DMS 273 (cell line): ENCODE results near the gene MAP1B.
"Not testable (repeated sequence)": the region's sequence is repeated elsewhere in the genome, so short reads cannot be mapped to it uniquely, and the experiment has no call there.

Experiments
- DNase-seq: peaks from one replicate; lab custom pipeline; 2025; ENCODE audit not compliant: unreplicated experiment; lab: John Stamatoyannopoulos, UW

The MAP1B gene

DNA sequence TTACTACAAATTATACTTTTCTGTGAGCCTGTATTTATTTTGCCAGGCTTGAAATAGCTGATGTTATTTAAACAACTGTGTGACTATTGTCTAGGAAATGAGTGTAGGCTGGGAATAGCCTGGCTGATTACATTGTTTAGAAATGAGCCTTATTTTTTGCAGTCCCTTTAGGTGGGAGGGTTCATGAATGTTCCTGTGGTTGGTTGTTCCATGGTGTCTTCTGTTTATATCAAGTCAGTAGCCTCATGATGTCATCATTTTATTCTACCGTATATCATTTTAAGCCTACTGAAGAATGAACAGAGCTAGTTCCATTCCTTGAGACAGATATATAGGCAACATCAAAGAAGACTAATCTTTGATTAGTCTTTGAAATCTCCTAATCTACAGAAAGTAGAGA, 53.1 kb downstream of the MAP1B start:
- no peak for DNase-seq

DNA sequence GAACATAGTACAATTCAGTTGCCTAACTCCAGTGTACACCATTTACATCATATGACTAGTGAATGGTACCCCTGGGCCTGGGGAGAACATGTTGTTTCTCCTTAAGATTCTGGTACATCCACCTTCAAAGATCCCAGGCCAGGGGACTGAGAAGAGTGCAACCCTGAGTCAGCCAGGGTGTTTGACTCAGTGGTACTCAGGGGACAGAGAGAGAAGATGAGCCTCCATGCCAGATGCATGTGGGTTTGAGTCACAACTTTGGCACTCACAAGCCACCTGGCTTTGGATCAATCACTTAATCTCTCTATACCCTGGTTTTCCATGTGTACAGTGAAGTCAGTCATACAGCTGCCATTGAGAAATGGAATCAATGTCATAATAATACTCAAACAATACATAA, 53.7 kb downstream of the MAP1B start:
- no peak for DNase-seq

DNA sequence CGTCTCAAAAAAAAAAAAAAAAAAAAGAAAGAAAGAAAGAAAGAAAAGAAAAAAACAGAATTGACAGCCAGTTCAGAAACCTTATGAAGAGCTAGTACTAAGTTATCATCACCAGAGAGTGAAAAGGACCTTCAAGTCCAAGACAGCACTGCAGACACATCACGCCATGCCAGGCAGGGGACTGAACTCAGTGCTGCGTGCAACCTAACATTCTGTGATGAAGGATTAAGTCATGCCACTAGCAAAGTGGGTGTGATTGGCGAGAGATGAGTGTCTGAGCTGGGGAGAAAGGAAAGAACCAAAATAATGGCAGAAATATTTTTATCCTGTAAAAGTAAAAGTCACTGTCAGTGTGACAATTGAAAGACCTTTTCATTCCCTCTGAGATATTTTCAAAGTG, 54.7 kb downstream of the MAP1B start:
- DNase-seq, result no peak

DNA sequence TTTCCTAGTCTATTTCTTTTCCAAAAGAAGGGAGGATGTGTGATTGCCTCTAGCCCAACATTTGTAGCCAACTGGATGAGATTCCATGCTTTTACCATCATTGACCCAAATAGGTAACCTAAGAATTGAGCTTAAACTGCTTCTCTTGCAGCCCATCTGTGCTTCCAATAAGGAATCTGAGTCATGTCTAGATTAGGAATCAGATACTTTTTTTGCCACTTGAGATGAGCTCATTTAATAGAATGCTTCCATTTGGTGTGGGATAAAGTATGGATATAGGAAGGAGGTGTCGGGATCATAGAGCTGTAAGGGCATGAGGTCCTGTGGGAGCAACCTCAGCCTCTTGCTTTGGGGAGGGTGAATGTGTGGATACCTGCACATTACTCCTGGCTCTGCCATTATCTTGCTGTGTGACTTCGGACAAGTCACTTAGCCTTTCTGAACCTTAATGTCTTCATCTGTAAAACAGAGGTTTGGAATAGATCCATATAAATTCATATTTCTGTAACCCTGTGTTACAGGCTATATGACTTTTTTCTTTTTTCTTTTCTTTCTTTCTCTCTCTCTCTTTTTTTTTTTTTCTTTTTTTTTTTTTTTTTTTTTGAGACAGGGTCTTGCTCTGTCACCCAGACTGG, 56.2 kb downstream of the MAP1B start:
- DNase-seq, result peak; percentile 51

DNA sequence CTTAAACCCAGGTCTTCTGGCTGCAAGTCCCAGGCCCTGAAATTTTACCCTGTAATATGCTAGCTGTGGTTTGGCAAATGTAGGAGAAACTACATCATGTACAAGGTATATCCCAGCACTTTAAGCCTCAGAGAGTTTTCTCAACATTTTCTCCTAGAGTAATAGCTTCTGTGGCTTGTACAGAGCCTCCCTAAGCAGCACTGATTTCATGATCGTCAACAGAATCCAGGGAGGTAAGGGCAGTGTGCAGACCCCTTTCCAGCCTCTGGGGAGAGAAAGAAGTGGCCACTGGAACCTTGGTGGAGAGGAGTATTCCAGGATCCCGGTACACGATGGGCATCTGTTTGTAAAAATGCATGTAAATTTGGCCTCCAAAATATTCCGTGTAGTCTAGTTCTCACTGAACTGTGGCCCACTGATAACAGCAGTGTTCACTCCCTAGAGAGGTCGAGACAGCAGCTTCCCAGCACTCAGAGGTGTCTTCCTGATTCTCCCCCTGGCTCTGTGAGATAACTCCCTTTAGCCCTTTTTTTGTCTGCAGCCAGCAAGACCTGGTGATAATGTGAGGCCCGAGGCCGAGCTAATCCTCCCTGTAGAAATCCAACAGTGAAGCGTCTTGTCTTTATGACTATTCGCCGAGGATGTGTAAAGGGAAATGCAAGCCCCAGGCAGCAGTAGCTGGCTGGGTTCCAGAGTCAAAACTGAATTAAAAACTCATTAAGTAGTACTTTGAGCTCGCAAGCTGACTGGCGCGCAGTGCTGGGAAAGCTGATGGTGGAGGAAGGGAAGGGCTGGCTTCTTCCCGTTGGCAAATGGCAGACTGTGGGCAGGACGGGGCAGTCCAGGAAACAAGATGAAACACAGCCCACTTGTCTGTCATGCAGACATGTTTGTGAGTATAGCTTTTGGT, 59.0 kb downstream of the MAP1B start:
- peak; percentile 94 for DNase-seq

DNA sequence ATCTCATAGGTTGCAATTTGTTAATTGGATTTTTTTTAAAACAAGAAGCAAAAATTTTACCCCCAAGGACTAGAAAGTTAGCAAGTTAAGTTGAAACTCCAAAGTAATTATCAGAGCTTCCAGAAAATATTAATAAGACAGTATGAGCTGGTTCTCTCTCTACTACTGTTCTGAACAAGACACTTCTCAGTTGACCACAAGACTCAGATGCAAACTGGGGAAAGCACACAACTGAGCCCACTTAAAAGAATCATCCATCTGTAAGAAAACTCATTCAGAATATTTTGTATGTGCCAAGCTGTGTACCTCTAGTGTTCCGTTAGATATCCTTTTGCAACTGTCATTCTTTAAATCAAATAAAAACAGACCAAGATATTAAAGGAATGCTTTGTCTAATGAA, 60.0 kb downstream of the MAP1B start:
- no peak for DNase-seq

DNA sequence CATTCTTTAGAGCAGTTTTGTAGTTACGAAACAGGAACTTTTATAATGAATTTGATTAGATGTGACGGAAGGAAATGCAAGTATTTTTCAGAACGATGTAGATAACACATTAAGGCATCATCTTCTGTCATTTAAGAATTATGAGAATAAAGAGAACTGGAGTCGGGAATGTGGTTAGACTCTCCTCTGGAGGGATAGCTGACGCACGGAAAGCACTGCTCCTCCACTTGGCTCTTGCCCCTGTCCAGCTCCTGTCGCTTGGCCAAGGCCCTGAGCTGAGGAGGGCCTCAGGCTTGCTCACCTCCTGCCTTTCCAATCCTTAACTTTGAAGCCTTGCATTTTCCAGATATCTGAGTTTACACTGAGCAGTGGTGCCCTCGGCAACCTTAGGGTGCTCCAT, 60.5 kb downstream of the MAP1B start:
- DNase-seq, result no peak

DNA sequence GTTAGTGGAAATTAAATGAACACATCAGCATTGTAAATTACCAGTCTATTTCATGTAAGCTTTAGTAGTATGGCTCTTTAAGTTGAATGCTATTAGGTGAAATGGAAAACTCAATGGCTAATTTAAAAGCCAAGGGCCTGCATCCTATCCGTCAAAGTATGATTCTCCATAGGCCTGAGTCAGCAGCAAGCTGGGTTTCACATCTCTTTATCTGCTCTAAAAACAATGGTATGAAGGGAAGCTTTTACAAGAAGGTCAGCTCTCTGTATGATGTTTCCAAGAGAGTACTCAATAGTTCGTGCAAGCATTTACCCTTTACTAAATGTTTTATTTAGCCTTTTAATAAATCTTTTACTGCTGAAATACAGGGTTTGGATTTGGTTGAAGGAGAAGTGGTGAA, 62.8 kb downstream of the MAP1B start:
- DNase-seq, result no peak

DNA sequence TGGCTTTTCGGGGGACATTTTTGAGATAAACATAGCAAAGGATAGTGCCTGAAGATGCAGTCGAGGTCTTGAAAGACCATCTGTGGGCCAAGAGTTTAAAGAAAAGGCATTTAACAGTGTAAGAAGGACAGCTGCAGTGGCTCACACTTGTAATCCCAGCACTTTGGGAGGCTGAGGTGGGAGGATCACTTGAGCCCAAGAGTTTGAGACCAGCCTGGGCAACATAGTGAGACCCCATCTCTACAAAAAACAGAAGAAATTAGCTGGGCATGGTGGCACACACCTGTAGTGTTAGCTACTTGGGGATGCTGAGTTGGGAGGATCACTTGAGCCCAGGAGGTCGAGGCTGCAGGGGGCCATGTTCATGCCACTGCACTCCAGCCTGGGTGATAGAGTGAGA, 63.9 kb downstream of the MAP1B start:
- not testable (repeated sequence) for DNase-seq

DNA sequence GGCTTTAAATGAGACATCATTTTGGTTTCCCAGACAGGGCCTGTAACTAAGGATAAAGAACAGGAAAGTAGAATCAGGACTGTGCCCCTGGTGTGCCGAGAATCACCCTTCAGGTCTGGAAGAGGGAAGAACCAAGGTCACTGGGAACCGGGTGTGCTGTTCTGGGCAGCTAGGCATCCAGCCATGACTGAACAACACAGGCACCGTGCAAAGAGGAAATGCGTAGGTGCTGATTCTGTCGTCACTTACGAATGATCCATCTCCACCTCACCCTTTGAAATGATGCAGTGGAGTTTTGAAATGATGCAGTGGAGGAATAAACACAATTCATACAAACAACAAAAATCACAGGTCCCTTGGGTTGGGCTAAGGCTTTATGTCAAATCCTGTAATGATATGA, 64.4 kb downstream of the MAP1B start:
- no peak for DNase-seq

DNA sequence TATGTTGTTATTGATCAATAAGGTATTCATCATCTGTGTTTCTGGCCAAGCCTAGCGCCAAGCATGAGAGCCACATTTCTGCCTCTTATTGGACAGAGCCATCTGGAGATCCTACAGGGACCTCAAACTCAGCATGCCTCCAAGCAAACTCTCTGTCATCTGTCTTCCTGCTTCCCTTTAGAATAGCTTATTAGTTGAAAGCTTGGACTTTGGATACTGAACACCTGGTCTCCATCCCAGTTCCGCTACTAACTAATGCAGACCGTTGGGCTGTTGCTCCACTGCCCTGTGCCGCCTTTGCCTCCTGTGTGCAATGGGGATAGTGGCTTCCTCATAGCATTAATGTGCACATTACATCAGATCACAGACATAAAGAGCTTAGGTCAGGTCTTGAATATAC, 65.5 kb downstream of the MAP1B start:
- no peak for DNase-seq

DNA sequence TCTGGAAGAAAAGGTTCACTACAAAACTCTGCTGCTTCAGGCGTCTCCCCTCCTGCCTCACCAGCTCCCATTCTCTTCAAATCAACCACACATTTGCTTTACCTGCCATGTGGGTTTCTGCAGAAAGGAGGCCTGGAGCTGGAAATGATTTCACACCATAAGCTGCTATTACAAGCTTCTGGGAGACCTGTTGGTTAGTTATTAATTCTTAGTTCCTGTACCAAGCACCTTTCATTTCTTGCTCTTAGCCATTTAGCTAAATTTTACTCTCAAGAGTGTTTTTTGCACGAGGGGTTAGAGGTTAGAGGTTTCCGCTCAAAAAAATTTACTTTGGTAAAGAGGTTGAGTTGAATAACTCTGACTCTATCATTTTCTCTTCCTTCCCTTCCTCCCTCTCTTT, 70.3 kb downstream of the MAP1B start:
- no peak for DNase-seq

DNA sequence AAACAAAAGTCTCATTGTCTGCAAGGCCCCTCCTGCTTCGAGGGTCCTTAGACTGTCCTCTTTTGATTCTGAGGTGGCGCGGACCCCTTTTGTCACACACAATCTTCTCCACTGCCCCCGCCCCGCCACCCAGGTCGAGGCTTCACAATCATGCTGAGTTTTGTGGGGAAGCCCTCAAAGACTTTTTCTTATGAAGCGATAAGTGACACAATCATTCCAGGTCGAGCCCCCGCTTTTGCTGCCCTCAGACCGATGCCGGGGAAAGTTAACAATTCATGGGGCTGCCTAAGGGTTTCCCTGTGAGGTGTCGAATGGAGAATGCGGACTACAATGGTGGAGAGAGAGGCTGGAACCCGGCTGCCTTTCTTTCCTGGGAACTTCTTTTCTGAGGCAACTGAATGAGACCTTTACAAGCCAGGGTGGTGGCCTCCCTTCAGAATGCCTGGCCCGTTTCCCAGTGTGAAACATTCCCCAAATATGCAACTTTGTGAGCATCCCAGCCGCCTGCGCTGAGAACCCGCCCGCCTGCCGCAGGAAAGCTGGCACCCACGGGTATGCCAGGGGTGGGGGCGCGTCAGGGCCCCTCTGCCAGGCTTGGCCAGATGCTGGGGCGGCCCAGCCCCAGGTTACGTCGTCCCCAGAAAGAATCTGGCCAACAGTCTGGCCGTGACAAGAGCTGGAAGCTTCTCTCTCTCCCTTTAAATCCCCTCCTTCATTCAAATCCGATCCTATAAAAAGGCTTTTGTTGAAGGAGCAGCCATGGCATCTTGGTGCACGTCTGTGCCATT, 71.9 kb downstream of the MAP1B start:
- DNase-seq, result peak; percentile 27

DNA sequence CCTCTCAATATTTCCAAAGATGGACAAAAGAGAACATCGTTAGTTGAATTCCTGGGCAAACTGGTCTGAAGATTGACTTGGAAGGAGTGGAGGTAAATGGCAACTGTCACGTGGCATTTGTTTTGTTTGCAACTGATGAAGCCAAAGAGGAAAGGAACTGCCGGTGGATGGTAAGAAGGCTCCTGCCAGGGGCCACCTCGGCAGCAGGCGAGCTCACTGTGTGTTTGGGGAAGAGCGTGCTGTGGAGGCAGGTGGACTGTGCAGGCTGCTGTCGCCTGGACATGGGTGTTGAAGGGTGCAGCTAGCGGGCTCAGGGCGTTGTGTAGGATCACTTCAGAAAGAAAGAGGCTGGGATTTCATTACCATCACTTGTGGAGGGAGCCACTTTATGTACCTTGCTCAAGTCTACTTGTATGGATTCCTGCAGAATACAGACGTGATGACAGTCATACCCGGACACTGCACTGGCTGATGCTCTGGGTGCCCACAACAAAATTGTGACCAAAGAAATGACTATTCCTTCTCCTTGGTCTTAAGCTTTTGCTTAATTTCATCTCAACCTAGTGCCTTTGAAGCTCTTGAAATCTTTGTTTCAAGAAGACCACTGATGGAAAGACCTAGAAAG, 72.7 kb downstream of the MAP1B start:
- no peak for DNase-seq

DNA sequence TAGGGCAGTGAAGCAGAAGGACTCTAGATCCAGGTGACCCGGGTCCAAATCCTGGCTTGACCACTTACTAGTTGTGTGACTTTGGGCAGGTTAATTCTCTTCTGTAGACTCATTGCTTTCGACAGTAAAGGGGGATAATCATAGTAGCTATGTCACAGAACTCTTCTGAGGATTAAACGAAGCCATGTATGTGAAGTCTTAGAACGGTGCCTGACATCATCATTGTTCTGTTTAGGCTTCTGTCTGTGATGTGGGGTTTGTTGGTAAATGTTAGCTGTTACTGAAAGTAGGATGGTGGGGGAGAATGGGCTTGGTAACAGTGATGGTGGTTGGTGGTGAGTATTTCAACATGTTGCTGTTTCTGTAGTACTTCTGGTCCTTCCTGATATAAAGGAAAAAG, 73.7 kb downstream of the MAP1B start:
- DNase-seq, result no peak

DNA sequence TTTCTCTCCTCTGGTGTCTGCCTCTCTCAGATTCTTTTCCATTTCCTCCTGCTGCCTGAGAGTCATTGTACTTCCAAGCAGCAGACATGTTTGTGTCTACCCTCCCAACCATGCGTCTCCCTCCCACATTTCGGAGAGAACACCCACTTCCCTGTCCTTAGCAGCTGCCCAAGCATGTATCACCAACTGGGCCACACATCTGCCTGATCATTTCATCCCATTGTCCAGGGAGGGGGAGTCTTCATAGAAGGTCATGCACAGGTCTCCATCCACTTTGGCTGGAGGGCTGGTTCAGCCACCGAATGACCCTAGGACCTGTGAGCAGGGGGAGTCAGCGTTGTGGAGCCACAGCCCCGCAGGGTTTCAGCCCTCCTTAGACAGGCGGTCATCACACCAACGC, 75.4 kb downstream of the MAP1B start:
- DNase-seq, result no peak

DNA sequence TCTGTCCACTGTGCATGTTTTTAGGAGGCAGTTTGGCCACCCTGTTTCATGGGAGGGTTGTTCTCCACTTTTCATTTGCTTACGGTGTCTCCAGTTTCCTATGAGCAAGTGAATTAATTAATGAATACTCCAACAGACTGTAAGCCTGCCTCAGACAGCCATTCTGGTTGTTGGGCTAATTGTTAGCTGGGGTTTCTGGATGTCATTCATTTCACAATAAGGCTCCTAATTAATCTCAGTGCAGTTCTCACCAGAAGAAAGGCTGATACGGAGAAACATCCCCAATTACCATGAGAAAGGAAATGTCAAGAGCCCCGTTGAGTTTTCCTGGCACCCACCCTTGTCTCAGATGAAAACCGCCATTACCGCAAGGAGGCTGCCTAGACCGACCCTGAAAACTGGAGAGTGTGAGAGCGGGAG, 75.8 kb downstream of the MAP1B start:
- DNase-seq, result no peak

DNA sequence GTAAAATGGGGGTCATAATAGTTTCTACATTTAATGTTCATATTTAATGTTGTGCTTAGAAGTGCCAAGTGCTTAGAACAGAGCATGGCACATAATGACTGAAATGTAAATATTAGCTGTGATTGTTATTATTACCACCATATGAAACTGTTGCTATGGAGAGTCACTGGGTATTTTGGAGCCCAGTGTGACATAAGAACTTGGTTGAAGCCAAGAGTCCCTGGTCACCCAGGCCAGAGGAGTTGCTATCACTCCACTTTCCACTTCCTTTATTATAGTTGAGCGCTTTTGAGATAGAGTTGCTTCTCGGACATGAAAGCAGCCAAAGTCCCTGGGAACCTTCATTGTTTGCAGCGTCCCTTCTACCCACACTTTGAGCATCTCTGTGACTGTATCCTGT, 77.1 kb downstream of the MAP1B start:
- DNase-seq, result no peak

DNA sequence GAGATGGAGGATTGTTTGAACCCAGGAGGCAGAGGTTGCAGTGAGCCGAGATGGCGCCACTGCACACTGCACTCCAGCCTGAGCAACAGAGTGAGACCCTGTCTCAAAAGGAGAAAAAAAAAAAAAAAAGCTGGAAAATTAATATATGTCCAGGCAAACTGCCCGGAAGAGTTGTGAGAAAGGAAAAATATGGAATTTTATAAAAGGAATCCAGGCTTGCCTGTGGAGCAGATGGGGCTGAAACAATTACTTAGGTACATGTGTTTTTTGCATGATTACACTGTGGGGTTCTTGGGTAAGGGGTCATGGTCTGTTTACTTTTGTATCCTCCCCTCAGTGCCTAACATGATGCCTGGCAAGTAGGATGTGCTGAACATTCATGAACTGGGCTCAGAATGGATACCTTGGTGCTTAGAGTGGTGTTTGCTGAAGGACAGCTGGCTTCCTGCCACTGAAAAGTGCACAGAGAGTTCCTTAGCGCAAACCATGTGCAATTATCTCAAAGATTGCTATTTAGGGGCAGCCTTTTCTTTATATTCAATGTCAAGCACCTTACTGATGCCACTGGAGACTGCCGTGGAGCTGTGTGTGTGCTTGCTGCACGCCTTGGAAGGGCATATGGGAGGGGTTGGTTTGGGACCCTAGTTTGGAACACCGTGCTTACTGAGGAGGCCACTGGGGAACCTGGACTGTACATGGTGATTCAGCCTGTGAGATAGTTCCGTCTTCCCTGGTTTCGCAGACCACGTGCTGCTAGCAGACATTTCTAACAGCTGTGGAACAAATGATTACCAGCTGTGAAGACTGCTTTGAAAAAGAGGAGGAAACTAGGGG, 78.4 kb downstream of the MAP1B start:
- DNase-seq, result no peak

DNA sequence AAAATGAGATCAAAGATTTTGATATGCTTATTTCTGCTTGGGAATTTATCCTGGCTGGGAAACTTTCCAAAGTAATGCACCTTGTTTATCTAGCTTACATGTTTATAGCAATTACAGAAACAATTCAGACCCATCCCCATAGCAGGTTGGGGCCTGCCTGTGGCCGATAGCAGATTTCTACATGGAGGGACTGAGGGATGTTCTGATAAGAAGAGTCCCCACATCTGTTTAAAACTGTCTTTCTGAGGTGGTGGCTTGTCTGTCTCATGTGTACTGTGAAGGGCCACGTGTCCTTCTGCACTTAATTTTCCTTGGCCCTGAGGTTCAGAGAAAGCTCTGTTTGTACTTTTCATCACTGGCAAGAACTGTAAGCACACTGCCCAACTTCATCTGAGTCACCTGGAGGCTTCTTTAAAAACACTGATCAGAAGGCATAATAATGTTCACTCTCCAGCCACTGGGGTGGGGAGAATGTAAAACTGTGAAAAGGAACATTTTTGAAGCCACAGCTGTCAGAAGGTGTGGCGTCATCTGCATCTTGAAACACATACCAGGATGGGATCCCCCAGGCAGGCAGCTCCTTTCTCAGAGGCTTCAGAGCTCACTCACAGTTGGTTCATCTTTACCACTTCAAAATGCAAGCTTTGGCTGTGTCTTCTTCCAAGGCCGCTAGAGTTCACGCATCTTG, 80.3 kb downstream of the MAP1B start:
- no peak for DNase-seq
